Cardiac fibroblast (primary cell): ENCODE results near the gene BTBD8.

ENCODE experiments used
- DNase-seq, 2 donors: peaks; one replicate each; pipeline versions ENCODE4 v3.0.0 to v3.0.0-alpha.2; 2010; ENCODE audit warnings: low read depth in 2 of 2
- H3K4me3 ChIP-seq, 2 donors: replicated peaks in 1 of 2; 1 replicate in 1 of 2; 2 replicates in 1 of 2; pipeline ENCODE4 v1.5.1; 2011; ENCODE audit warnings: low read depth in 2 of 2, low read length in 2 of 2, mild to moderate bottlenecking in 2 of 2, moderate library complexity in 1 of 2
- TF ChIP-seq, protein P1 (sequence below): IDR thresholded peaks from one replicate; pipeline ENCODE4 v1.5.1; 2011; ENCODE audit warnings: low read depth, mild to moderate bottlenecking, low read length, inconsistent platforms

BTBD8 gene

DNA sequence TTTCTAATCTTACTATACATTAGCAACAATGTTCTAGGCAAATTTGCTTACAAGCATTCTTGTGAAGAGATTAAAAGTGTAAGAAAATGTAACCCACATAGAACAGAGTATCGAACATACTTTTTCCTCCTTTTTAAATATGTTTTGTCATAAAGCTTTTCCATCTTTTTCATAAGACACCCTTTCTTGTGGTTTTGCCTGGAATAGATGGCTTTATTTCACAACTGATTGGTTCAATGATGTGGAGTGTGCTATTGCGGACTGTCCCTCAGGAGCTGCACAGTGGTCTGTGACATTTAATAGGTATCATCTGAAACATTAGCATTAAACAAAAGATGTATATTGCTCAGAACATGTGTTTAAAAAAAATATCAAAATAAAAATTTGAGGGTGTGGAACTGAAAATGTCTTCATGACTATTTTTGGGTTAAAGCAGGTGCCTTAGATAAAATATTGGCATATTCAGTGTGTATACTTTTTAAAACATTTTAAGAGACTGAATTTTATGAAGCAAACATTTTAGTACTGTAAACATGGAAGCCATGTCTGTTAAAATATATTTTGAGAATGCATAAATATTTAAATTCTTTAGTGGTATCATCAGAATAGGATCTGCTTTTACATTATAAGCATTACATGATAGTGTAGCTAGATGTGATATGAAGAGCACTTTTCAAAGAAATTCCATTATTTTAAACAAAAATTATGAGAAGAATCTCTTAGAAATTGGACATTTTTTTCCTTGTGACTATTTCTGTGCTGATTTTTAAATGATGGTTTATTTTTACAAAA is 89.3 kb downstream of the BTBD8 start:
- TF ChIP-seq, protein P1, sequence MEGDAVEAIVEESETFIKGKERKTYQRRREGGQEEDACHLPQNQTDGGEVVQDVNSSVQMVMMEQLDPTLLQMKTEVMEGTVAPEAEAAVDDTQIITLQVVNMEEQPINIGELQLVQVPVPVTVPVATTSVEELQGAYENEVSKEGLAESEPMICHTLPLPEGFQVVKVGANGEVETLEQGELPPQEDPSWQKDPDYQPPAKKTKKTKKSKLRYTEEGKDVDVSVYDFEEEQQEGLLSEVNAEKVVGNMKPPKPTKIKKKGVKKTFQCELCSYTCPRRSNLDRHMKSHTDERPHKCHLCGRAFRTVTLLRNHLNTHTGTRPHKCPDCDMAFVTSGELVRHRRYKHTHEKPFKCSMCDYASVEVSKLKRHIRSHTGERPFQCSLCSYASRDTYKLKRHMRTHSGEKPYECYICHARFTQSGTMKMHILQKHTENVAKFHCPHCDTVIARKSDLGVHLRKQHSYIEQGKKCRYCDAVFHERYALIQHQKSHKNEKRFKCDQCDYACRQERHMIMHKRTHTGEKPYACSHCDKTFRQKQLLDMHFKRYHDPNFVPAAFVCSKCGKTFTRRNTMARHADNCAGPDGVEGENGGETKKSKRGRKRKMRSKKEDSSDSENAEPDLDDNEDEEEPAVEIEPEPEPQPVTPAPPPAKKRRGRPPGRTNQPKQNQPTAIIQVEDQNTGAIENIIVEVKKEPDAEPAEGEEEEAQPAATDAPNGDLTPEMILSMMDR: no peak
- DNase-seq: no peak
- H3K4me3 ChIP-seq: no peak overlapping the region

DNA sequence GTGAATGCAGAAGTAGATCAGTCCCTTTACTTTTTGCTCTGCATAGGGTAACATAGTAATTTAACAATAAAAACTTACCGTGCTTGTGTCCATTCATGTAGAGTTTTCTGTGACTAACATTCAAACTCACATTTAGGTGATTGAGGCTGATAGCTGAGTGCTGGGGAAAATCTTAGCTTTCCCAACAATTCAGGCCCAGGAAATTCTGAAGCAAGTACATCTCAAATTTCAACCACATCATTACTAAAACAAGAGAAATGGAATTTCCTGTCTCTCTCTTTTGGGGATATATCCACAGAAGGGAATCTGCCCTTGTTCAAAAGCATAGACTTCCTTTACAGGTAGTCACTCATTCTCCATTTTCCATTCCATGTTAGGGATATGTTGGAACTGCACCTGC is 104.5 kb downstream of the BTBD8 start:
- TF ChIP-seq, protein P1: no peak
- DNase-seq: peak; percentile 61 to 91
- no peak overlapping the region for H3K4me3 ChIP-seq

DNA sequence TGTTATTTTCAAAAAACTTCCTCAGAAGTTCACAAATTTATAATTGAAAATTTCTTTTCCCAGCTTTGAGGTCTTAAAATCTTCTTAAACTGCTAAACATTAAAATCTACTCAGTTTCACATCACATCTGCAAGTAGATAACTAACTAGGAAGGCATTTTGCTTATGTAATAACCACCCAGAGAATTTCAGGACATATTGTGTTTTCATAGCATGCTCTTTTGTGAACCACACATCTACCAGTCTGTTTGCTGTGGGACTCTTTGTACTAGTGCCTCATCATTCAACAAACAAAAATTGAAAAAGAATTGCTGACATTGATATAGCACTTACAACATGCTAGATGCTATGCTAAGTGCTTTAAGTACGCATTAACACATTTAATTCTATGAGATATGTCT is 105.9 kb downstream of the BTBD8 start:
- peak in 1 of 2 donors; percentile 85 for DNase-seq
- no peak overlapping the region for H3K4me3 ChIP-seq
- TF ChIP-seq, protein P1: no peak

DNA sequence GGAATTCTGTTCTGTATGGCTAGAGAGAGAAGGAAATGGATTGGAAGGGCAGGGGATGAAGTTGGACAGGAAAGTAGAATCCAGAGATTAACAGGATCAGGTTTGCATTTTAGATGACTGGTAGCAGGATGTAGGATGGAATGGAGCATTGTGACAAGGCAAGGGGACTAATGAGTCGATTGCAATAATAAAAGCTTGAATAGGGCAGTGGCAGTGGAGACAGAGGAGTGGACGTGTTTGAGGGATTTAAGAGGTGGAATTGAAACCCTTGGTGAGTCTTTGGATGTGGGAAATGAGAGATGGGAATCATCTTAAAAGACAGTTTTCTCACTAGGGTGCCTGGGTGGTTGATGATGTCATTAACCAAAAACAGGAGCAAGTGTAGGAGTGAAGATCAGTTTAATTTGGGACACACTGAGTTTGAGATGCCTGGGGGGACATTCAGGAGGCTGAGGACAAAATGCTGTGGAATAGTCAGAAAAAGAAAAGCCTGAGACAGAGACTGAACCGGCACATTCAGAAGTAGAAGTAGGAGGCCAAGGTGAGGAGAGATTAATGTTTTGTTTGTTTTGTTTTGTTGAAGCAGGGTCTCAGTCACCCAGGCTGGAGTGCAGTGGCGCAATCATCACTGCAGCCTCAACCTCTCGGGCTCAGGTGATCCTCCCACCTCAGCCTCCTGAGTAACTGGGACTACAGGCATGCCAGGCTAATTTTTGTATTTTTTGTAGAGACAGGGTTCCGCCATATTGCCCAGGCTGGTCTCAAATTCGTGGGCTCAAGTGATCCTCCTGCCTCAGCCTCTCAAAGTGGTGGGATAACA is 108.5 kb downstream of the BTBD8 start:
- TF ChIP-seq, protein P1: no peak
- DNase-seq: no peak
- H3K4me3 ChIP-seq: no peak overlapping the region

DNA sequence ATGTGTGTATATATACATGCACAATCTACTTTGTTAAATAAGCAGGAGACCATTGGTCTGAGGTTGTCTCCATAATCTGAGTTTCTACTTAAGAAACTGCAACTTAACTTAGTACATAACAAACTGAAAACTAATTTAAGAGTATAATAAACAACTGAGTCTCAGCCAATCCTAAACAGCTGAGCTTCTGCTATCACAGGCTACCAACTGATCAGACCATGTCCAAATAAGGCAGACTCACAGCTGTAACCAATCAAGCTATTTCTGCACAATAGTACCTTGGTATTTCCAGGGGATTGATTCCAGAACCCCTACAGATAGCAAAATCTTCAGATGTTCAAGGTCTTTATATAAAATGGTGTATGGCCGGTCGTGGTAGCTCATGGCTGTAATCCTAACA is 111.6 kb downstream of the BTBD8 start:
- TF ChIP-seq, protein P1: no peak
- H3K4me3 ChIP-seq: no peak overlapping the region
- DNase-seq: no peak

DNA sequence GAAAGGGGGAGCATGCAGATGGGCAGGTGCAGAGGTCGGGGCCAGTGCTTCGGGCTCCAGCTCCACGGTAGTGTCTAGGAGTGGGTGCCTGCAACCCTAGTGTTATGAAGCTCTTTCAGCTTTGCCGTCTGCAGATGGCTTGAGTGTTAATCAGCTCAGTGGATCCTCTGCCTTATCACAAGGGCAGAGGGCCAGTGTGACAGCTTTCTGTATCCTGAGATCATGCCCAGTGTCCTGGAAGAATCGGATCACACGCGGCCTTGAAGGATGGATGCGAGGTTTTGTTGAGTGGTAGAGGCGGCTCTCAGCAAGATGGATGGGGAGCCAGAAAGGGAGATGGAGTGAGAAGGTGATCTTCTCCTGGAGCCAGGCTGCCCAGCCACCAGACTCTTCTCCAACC is 112.1 kb downstream of the BTBD8 start:
- no peak for DNase-seq
- TF ChIP-seq, protein P1: no peak
- H3K4me3 ChIP-seq: no peak overlapping the region
